ENCODE data around the gene RNASEH2A. TPM values are rescaled to one million over a fixed set of nuclear protein-coding genes. Genes with fewer than 3 reads are reported as not detected.

The RNASEH2A gene
- total RNA-seq, 3 donors from 2014 or later (not counting 1 experiment from before 2014, with no cell fraction given) = 6.6 to 8.7 (median 7.4) TPM

GRCh38 chr19:12778017-12778904 is 28.1 kb upstream of the RNASEH2A start:
- TF ChIP-seq CTCF (IDR thresholded peaks at IDR 0.05) = no peak
- Histone ChIP-seq H3K36me3 (ENCODE audit: control insufficient read depth, insufficient read depth, low read length) (no peaks in the 10 kb centered on the region), H3K27ac (ENCODE audit: low read length) (peak overlapping the region; percentile 85), H3K4me1 (ENCODE audit: control insufficient read depth, insufficient read depth, low read length) (peaks cover 62% of the 10 kb centered on the region), H3K4me3 (ENCODE audit: low read length) (peak overlapping the region; percentile 65), H3K27me3 (ENCODE audit: control insufficient read depth, insufficient read depth, low read length) (no peaks in the 10 kb centered on the region), H3K9me3 (ENCODE audit: control insufficient read depth, insufficient read depth, low read length) (no peaks in the 10 kb centered on the region)
- H3K4me1 Mint-ChIP-seq = peaks cover 16 to 36% of the 10 kb centered on the region in 2 donors
- WGBS (ENCODE audit: insufficient coverage) = 5% methylated on average over 37 of the region's 44 CpGs
- H3K4me3 Mint-ChIP-seq = peak overlapping the region; percentile 86
- no peaks in the 10 kb centered on the region for H3K9me3 Mint-ChIP-seq
- ATAC-seq (no peak), DNase-seq (peak; percentile 43 to 67)
- H3K27me3 Mint-ChIP-seq (ENCODE audit: low read depth in 2 of 2) = no peaks in the 10 kb centered on the region
- intact Hi-C loops (cut with micrococcal nuclease) = no loop called here
- no peaks in the 10 kb centered on the region for H3K36me3 Mint-ChIP-seq
- H3K27ac Mint-ChIP-seq = peak overlapping the region; percentile 83 to 90

GRCh38 chr19:12778905-12779161 is 27.6 kb upstream of the RNASEH2A start:
- Histone ChIP-seq H3K9me3 (ENCODE audit: control insufficient read depth, insufficient read depth, low read length) (no peaks in the 10 kb centered on the region), H3K27me3 (ENCODE audit: control insufficient read depth, insufficient read depth, low read length) (no peaks in the 10 kb centered on the region), H3K27ac (ENCODE audit: low read length) (peak overlapping the region; percentile 85), H3K4me3 (ENCODE audit: low read length) (no peak overlapping the region), H3K36me3 (ENCODE audit: control insufficient read depth, insufficient read depth, low read length) (no peaks in the 10 kb centered on the region), H3K4me1 (ENCODE audit: control insufficient read depth, insufficient read depth, low read length) (peaks cover 68% of the 10 kb centered on the region)
- Mint-ChIP-seq H3K27ac (peak overlapping the region; percentile 83 to 90), H3K4me3 (peak overlapping the region; percentile 86), H3K9me3 (no peaks in the 10 kb centered on the region), H3K4me1 (peaks cover 16 to 36% of the 10 kb centered on the region in 2 donors), H3K36me3 (no peaks in the 10 kb centered on the region), H3K27me3 (ENCODE audit: low read depth in 2 of 2) (no peaks in the 10 kb centered on the region)
- intact Hi-C loops (cut with micrococcal nuclease) = no loop called here
- no peak for DNase-seq
- no peak for TF ChIP-seq CTCF (IDR thresholded peaks at IDR 0.05)
- 72% methylated on average over 6 of the region's 6 CpGs for WGBS (ENCODE audit: insufficient coverage)
- ATAC-seq = no peak

- Mint-ChIP-seq H3K27ac (peak overlapping the region; percentile 34 to 90), H3K9me3 (no peaks in the 10 kb centered on the region), H3K4me3 (peak overlapping the region; percentile 49), H3K27me3 (ENCODE audit: low read depth in 2 of 2) (no peaks in the 10 kb centered on the region), H3K4me1 (peaks cover 16 to 36% of the 10 kb centered on the region in 2 donors), H3K36me3 (no peaks in the 10 kb centered on the region)
- peak in 1 of 2 donors; percentile 44 for DNase-seq
- TF ChIP-seq CTCF (IDR thresholded peaks at IDR 0.05) = no peak
- H3K36me3 ChIP-seq (ENCODE audit: control insufficient read depth, insufficient read depth, low read length) = no peaks in the 10 kb centered on the region
- no peak overlapping the region for H3K27ac ChIP-seq (ENCODE audit: low read length)
- no peaks in the 10 kb centered on the region for H3K27me3 ChIP-seq (ENCODE audit: control insufficient read depth, insufficient read depth, low read length)
- no peak for ATAC-seq
- intact Hi-C loops (cut with micrococcal nuclease) = no loop called here
- peaks cover 73% of the 10 kb centered on the region for H3K4me1 ChIP-seq (ENCODE audit: control insufficient read depth, insufficient read depth, low read length)
- WGBS (ENCODE audit: insufficient coverage) = 86% methylated on average over 15 of the region's 15 CpGs
- no peak overlapping the region for H3K4me3 ChIP-seq (ENCODE audit: low read length)
- H3K9me3 ChIP-seq (ENCODE audit: control insufficient read depth, insufficient read depth, low read length) = no peaks in the 10 kb centered on the region
Measured at GRCh38 chr19:12779162-12779993, 27.0 kb upstream of the RNASEH2A start.

Measured in natural killer cell (primary cell).